ENCODE measurements around the gene MIDN. TPM values are rescaled to one million over a fixed set of nuclear protein-coding genes. Genes with fewer than 3 reads are reported as not detected.

The MIDN gene
- total and polyA plus RNA-seq, 2 of the 4 experiments (the other 2 are of a cell fraction): 2.5 to 26.0 TPM

GRCh38 chr19:1290703-1291651 lies 42.6 kb downstream of the MIDN start:
- Histone ChIP-seq H3K27ac (ENCODE audit: insufficient read depth, low read length) (no peak overlapping the region), H3K23ac (ENCODE audit: low read depth, low read length) (no peak overlapping the region), H3K79me1 (ENCODE audit: low read depth in 1 of 2, low read length in 2 of 2) (no peaks in the 10 kb centered on the region), H2BK5ac (ENCODE audit: low read depth, low read length, poor library complexity, severe bottlenecking) (no peak overlapping the region), H4K8ac (ENCODE audit: low read depth in 2 of 2, low read length in 2 of 2) (no peak overlapping the region), H4K91ac (ENCODE audit: insufficient read depth, low read depth, low read length) (no peak overlapping the region), H3K9me3 (ENCODE audit: control insufficient read depth, insufficient read depth, low read length) (no peaks in the 10 kb centered on the region), H3K56ac (ENCODE audit: extremely low read depth, insufficient read depth, low read length) (no peak overlapping the region), H2BK15ac (ENCODE audit: low read depth, low read length) (no peak overlapping the region), H2BK120ac (ENCODE audit: low read depth, low read length) (no peak overlapping the region), H4K5ac (ENCODE audit: low read depth, low read length) (no peak overlapping the region), H3K18ac (ENCODE audit: low read depth, low read length) (no peak overlapping the region), H2AFZ (replicated peaks; ENCODE audit: low read length, poor library complexity) (no peak overlapping the region), H3K4me1 (ENCODE audit: control insufficient read depth, insufficient read depth, low read length) (peaks cover 3% of the 10 kb centered on the region; the same call in 1 of the 2 replicates), H2BK20ac (ENCODE audit: low read depth, low read length) (no peak overlapping the region), H2AK9ac (replicated peaks; ENCODE audit: low read depth, low read length, poor library complexity) (no peak overlapping the region), H3K4ac (ENCODE audit: low read depth, low read length) (no peak overlapping the region), H3K36me3 (ENCODE audit: control insufficient read depth, insufficient read depth, low read length) (no peaks in the 10 kb centered on the region), H2AK5ac (ENCODE audit: low read depth, low read length) (no peak overlapping the region), H3K27me3 (ENCODE audit: control insufficient read depth, insufficient read depth, low read length) (peaks cover 39% of the 10 kb centered on the region), H3K14ac (replicated peaks; ENCODE audit: low read depth, low read length) (no peak overlapping the region), H4K20me1 (ENCODE audit: insufficient read depth, low read length) (no peaks in the 10 kb centered on the region), H3K4me3 (ENCODE audit: insufficient read depth, low read depth, low read length) (no peak overlapping the region), H3K9ac (ENCODE audit: low read depth, low read length) (no peak overlapping the region), H3K4me2 (ENCODE audit: low read depth, low read length) (no peak overlapping the region), H3K9me1 (ENCODE audit: insufficient read depth, low read length) (no peaks in the 10 kb centered on the region)
- POLR2A ChIA-PET (ENCODE audit: unreplicated experiment): no interaction called here
- ATAC-seq (ENCODE audit: low read depth) (no peak), DNase-seq (no peak)
- in situ Hi-C loops (cut with MboI; ENCODE audit: low sequenced_read_pairs) (no loop called here), dilution Hi-C loops (cut with HindIII; ENCODE audit: low sequenced_read_pairs, unreplicated experiment) (no loop called here), intact Hi-C loops (cut with micrococcal nuclease) (no loop called here)
- CTCF ChIA-PET: no interaction called here
- no TSS peak for BruUV-seq (replicated peaks)
- TF ChIP-seq CTCF (conservative IDR thresholded peaks at IDR 0.05; ENCODE audit: low read depth, low read length): no peak
- no peak for TF ChIP-seq BHLHE40 (IDR thresholded peaks at IDR 0.05; ENCODE audit: low read depth, low read length)
- TF ChIP-seq POLR2A (IDR thresholded peaks at IDR 0.05; ENCODE audit: low read depth, low read length): no peak
- TF ChIP-seq RAD21 (IDR thresholded peaks at IDR 0.05; ENCODE audit: low read length): no peak
- no peak for TF ChIP-seq FOS (IDR thresholded peaks at IDR 0.05; ENCODE audit: low read depth, low read length)
- TF ChIP-seq MAZ (IDR thresholded peaks at IDR 0.05; ENCODE audit: borderline replicate concordance, low read depth, low read length): no peak
- TF ChIP-seq NFE2L2 (IDR thresholded peaks at IDR 0.05; ENCODE audit: low read depth, low read length): no peak
- no peak for TF ChIP-seq RFX5 (IDR thresholded peaks at IDR 0.05; ENCODE audit: low read depth, low read length)
- 60% methylated on average over 15 of the region's 40 CpGs; no CpG with 5 or more reads in 1 of the 2 experiments for WGBS, 2 experiments (ENCODE audit: extremely low coverage in 2 of 2, insufficient read length in 1 of 2)
